ENCODE results near the gene TMED6. TPM values are rescaled to one million over a fixed set of nuclear protein-coding genes. Genes with fewer than 3 reads are reported as not detected.

TMED6 gene
- total and polyA plus RNA-seq, 4 donors: 0.33 to 2.4 (median 2.3) TPM; not detected in 1

GRCh38 chr16:69319381-69319780 is 32.2 kb downstream of the TMED6 start:
- Histone ChIP-seq H3K36me3 (ENCODE audit: control insufficient read depth, insufficient read depth, low read length) (peaks cover 99% of the 10 kb centered on the region), H3K27ac (ENCODE audit: low read depth, low read length) (no peak overlapping the region), H3K27me3 (ENCODE audit: control insufficient read depth, insufficient read depth, low read length) (no peaks in the 10 kb centered on the region), H3K4me3 (ENCODE audit: low read depth, low read length) (no peak overlapping the region), H3K9me3 (ENCODE audit: control insufficient read depth, insufficient read depth, low read length) (no peaks in the 10 kb centered on the region), H3K4me1 (ENCODE audit: control insufficient read depth, insufficient read depth, low read length) (peaks cover 6% of the 10 kb centered on the region)
- 95% methylated on average over 9 of the region's 9 CpGs for WGBS (ENCODE audit: insufficient coverage)
- no peak for DNase-seq (ENCODE audit: low read depth in 4 of 6, low spot score in 6 of 6)

GRCh38 chr16:69318911-69319289 is 32.7 kb downstream of the TMED6 start:
- no peak overlapping the region for H3K27ac ChIP-seq (ENCODE audit: low read depth, low read length)
- H3K27me3 ChIP-seq (ENCODE audit: control insufficient read depth, insufficient read depth, low read length): no peaks in the 10 kb centered on the region
- no peak overlapping the region for H3K4me3 ChIP-seq (ENCODE audit: low read depth, low read length)
- peaks cover 97% of the 10 kb centered on the region for H3K36me3 ChIP-seq (ENCODE audit: control insufficient read depth, insufficient read depth, low read length)
- DNase-seq (ENCODE audit: low read depth in 4 of 6, low spot score in 6 of 6): no peak
- no peaks in the 10 kb centered on the region for H3K9me3 ChIP-seq (ENCODE audit: control insufficient read depth, insufficient read depth, low read length)
- WGBS (ENCODE audit: insufficient coverage): 80% methylated on average over 10 of the region's 10 CpGs
- peaks cover 6% of the 10 kb centered on the region for H3K4me1 ChIP-seq (ENCODE audit: control insufficient read depth, insufficient read depth, low read length)

GRCh38 chr16:69318177-69318910 is 33.2 kb downstream of the TMED6 start:
- H3K4me3 ChIP-seq (ENCODE audit: low read depth, low read length): no peak overlapping the region
- 95% methylated on average over 30 of the region's 30 CpGs for WGBS (ENCODE audit: insufficient coverage)
- H3K4me1 ChIP-seq (ENCODE audit: control insufficient read depth, insufficient read depth, low read length): peaks cover 6% of the 10 kb centered on the region
- H3K9me3 ChIP-seq (ENCODE audit: control insufficient read depth, insufficient read depth, low read length): no peaks in the 10 kb centered on the region
- DNase-seq (ENCODE audit: low read depth in 4 of 6, low spot score in 6 of 6): no peak
- no peak overlapping the region for H3K27ac ChIP-seq (ENCODE audit: low read depth, low read length)
- peaks cover 95% of the 10 kb centered on the region for H3K36me3 ChIP-seq (ENCODE audit: control insufficient read depth, insufficient read depth, low read length)
- no peaks in the 10 kb centered on the region for H3K27me3 ChIP-seq (ENCODE audit: control insufficient read depth, insufficient read depth, low read length)

GRCh38 chr16:69316595-69317034 is 35.0 kb downstream of the TMED6 start:
- peaks cover 16% of the 10 kb centered on the region for H3K4me1 ChIP-seq (ENCODE audit: control insufficient read depth, insufficient read depth, low read length)
- no peak overlapping the region for H3K4me3 ChIP-seq (ENCODE audit: low read depth, low read length)
- no peak for DNase-seq (ENCODE audit: low read depth in 4 of 6, low spot score in 6 of 6)
- 99% methylated on average over 15 of the region's 17 CpGs for WGBS (ENCODE audit: insufficient coverage)
- no peaks in the 10 kb centered on the region for H3K27me3 ChIP-seq (ENCODE audit: control insufficient read depth, insufficient read depth, low read length)
- H3K27ac ChIP-seq (ENCODE audit: low read depth, low read length): peak overlapping the region; percentile 15
- H3K36me3 ChIP-seq (ENCODE audit: control insufficient read depth, insufficient read depth, low read length): peaks cover 82% of the 10 kb centered on the region
- no peaks in the 10 kb centered on the region for H3K9me3 ChIP-seq (ENCODE audit: control insufficient read depth, insufficient read depth, low read length)

- Histone ChIP-seq H3K9me3 (ENCODE audit: control insufficient read depth, insufficient read depth, low read length) (no peaks in the 10 kb centered on the region), H3K27me3 (ENCODE audit: control insufficient read depth, insufficient read depth, low read length) (no peaks in the 10 kb centered on the region), H3K4me1 (ENCODE audit: control insufficient read depth, insufficient read depth, low read length) (peaks cover 18% of the 10 kb centered on the region), H3K4me3 (ENCODE audit: low read depth, low read length) (no peak overlapping the region), H3K36me3 (ENCODE audit: control insufficient read depth, insufficient read depth, low read length) (peaks cover 73% of the 10 kb centered on the region), H3K27ac (ENCODE audit: low read depth, low read length) (peak overlapping the region; percentile 42)
- DNase-seq (ENCODE audit: low read depth in 4 of 6, low spot score in 6 of 6): no peak
- 66% methylated on average over 30 of the region's 30 CpGs for WGBS (ENCODE audit: insufficient coverage)
These were observed 35.9 kb downstream of the TMED6 start for GRCh38 chr16:69315486-69316311.

GRCh38 chr16:69314534-69314933 is 37.1 kb downstream of the TMED6 start:
- Histone ChIP-seq H3K27me3 (ENCODE audit: control insufficient read depth, insufficient read depth, low read length) (no peaks in the 10 kb centered on the region), H3K4me1 (ENCODE audit: control insufficient read depth, insufficient read depth, low read length) (peaks cover 29% of the 10 kb centered on the region), H3K36me3 (ENCODE audit: control insufficient read depth, insufficient read depth, low read length) (peaks cover 61% of the 10 kb centered on the region), H3K4me3 (ENCODE audit: low read depth, low read length) (no peak overlapping the region), H3K9me3 (ENCODE audit: control insufficient read depth, insufficient read depth, low read length) (no peaks in the 10 kb centered on the region), H3K27ac (ENCODE audit: low read depth, low read length) (no peak overlapping the region)
- DNase-seq (ENCODE audit: low read depth in 4 of 6, low spot score in 6 of 6): no peak
- 83% methylated on average over 10 of the region's 11 CpGs for WGBS (ENCODE audit: insufficient coverage)

- 86% methylated on average over 4 of the region's 5 CpGs for WGBS (ENCODE audit: insufficient coverage)
- Histone ChIP-seq H3K27me3 (ENCODE audit: control insufficient read depth, insufficient read depth, low read length) (no peaks in the 10 kb centered on the region), H3K4me1 (ENCODE audit: control insufficient read depth, insufficient read depth, low read length) (peaks cover 31% of the 10 kb centered on the region), H3K27ac (ENCODE audit: low read depth, low read length) (no peak overlapping the region), H3K36me3 (ENCODE audit: control insufficient read depth, insufficient read depth, low read length) (peaks cover 50% of the 10 kb centered on the region), H3K4me3 (ENCODE audit: low read depth, low read length) (no peak overlapping the region), H3K9me3 (ENCODE audit: control insufficient read depth, insufficient read depth, low read length) (no peaks in the 10 kb centered on the region)
- DNase-seq (ENCODE audit: low read depth in 4 of 6, low spot score in 6 of 6): no peak
These were observed 38.1 kb downstream of the TMED6 start for GRCh38 chr16:69313469-69313868.

- H3K4me3 ChIP-seq (ENCODE audit: low read depth, low read length): peak overlapping the region; percentile 56
- H3K27ac ChIP-seq (ENCODE audit: low read depth, low read length): peak overlapping the region; percentile 47
- H3K27me3 ChIP-seq (ENCODE audit: control insufficient read depth, insufficient read depth, low read length): no peaks in the 10 kb centered on the region
- H3K4me1 ChIP-seq (ENCODE audit: control insufficient read depth, insufficient read depth, low read length): peaks cover 31% of the 10 kb centered on the region
- WGBS (ENCODE audit: insufficient coverage): 2% methylated on average over 59 of the region's 59 CpGs
- H3K9me3 ChIP-seq (ENCODE audit: control insufficient read depth, insufficient read depth, low read length): no peaks in the 10 kb centered on the region
- peaks cover 34% of the 10 kb centered on the region for H3K36me3 ChIP-seq (ENCODE audit: control insufficient read depth, insufficient read depth, low read length)
- peak in 1 of 6 donors; percentile 9 for DNase-seq (ENCODE audit: low read depth in 4 of 6, low spot score in 6 of 6)
These were observed 39.8 kb downstream of the TMED6 start for GRCh38 chr16:69311533-69312387.

All from spinal cord (tissue), 10 donors.